ENCODE results near the gene ADRB1. TPM values are rescaled to one million over a fixed set of nuclear protein-coding genes. Genes with fewer than 3 reads are reported as not detected.
A peak's percentile ranks its signal among the peaks of the same experiment; 100 is the strongest.

Gene ADRB1
- 1 to 10 TPM in 1 of 4 donors, under 1 TPM in 2, not detected in 1; 0.18 to 1.1 (median 0.27) TPM for total RNA-seq

GRCh38 chr10:114043532-114044246 lies at the start of gene ADRB1:
TSS of gene ADRB1 (plus strand) at chr10:114043866. CDS start at chr10:114044133, 267 bp downstream.
- Histone ChIP-seq H3K9me3 (no peaks in the 10 kb centered on the region), H3K27ac (peak within 1 kb of the TSS; percentile 59 to 90 (median 86)), H3K4me1 (peaks cover 9 to 38% (median 15%) of the 10 kb centered on the region in 3 donors), H3K4me3 (peak within 1 kb of the TSS; percentile 36 to 72 (median 59)), H3K27me3 (peaks cover 0 to 98% (median 4%) of the 10 kb centered on the region in 4 donors), H3K36me3 (no peaks in the 10 kb centered on the region)
- TF ChIP-seq POLR2A (IDR thresholded peaks at IDR 0.05) (peak in 2 of 4 donors; percentile 41 to 63), CTCF (IDR thresholded peaks at IDR 0.05) (no peak)
- peak; percentile 12 for DNase-seq
- intact Hi-C loops (cut with DNase I), result no loop called here
- 1 to 2% methylated on average over 11 to 13 of the region's 90 CpGs for WGBS, 2 donors

- H3K27ac ChIP-seq, result no peak overlapping the region
- H3K4me1 ChIP-seq, result peaks cover 0 to 4% (median 0%) of the 10 kb centered on the region in 3 donors
- peaks cover 0 to 34% (median 0%) of the 10 kb centered on the region in 4 donors for H3K27me3 ChIP-seq
- WGBS, 2 donors, result 79 to 82% methylated on average over 2 of the region's 2 CpGs
- no peak for DNase-seq
- H3K36me3 ChIP-seq, result no peaks in the 10 kb centered on the region
- H3K9me3 ChIP-seq, result no peaks in the 10 kb centered on the region
- intact Hi-C loops (cut with DNase I), result no loop called here
- TF ChIP-seq CTCF (IDR thresholded peaks at IDR 0.05), result no peak
- TF ChIP-seq POLR2A (IDR thresholded peaks at IDR 0.05), result no peak
- no peak overlapping the region for H3K4me3 ChIP-seq
Observed at GRCh38 chr10:113995201-113995600, 48.5 kb upstream of the ADRB1 start.

GRCh38 chr10:113997428-113997827 lies 46.2 kb upstream of the ADRB1 start:
- TF ChIP-seq CTCF (IDR thresholded peaks at IDR 0.05) (no peak), POLR2A (IDR thresholded peaks at IDR 0.05) (no peak)
- intact Hi-C loops (cut with DNase I), result no loop called here
- Histone ChIP-seq H3K36me3 (no peaks in the 10 kb centered on the region), H3K9me3 (no peaks in the 10 kb centered on the region), H3K4me1 (peaks cover 0 to 4% (median 0%) of the 10 kb centered on the region in 3 donors), H3K27ac (no peak overlapping the region), H3K27me3 (peaks cover 0 to 25% (median 0%) of the 10 kb centered on the region in 4 donors), H3K4me3 (no peak overlapping the region)
- DNase-seq, result no peak
- 48 to 54% methylated on average over 2 to 7 of the region's 8 CpGs for whole genome bisulfite sequencing, 2 donors

GRCh38 chr10:113999531-113999930 lies 44.1 kb upstream of the ADRB1 start:
- DNase-seq, result no peak
- H3K36me3 ChIP-seq, result no peaks in the 10 kb centered on the region
- peaks cover 0 to 22% (median 0%) of the 10 kb centered on the region in 4 donors for H3K27me3 ChIP-seq
- no peak overlapping the region for H3K27ac ChIP-seq
- no peaks in the 10 kb centered on the region for H3K4me1 ChIP-seq
- WGBS, 2 donors, result 50 to 67% methylated on average over 5 of the region's 5 CpGs
- TF ChIP-seq POLR2A (IDR thresholded peaks at IDR 0.05) (no peak), CTCF (IDR thresholded peaks at IDR 0.05) (no peak)
- H3K4me3 ChIP-seq, result no peak overlapping the region
- no peaks in the 10 kb centered on the region for H3K9me3 ChIP-seq
- intact Hi-C loops (cut with DNase I), result no loop called here

- Histone ChIP-seq H3K27ac (no peak overlapping the region), H3K4me3 (no peak overlapping the region), H3K27me3 (peaks cover 0 to 25% (median 0%) of the 10 kb centered on the region in 4 donors), H3K9me3 (no peaks in the 10 kb centered on the region), H3K4me1 (no peaks in the 10 kb centered on the region), H3K36me3 (no peaks in the 10 kb centered on the region)
- TF ChIP-seq CTCF (IDR thresholded peaks at IDR 0.05), result no peak
- TF ChIP-seq POLR2A (IDR thresholded peaks at IDR 0.05), result no peak
- no peak for DNase-seq
- intact Hi-C loops (cut with DNase I), result no loop called here
- WGBS, 2 donors, result 62 to 76% methylated on average over 6 of the region's 6 CpGs
Observed at GRCh38 chr10:114000457-114001010, 43.1 kb upstream of the ADRB1 start.
